GM21447 (cell line): ENCODE results near the gene IQCE.
"Not testable (repeated sequence)": the region's sequence is repeated elsewhere in the genome, so short reads cannot be mapped to it uniquely, and the experiment has no call there.

Source experiments
- ATAC-seq: cut with Tn5 transposase; IDR thresholded peaks from one replicate; pipeline ENCODE4 v1.9.1; 2021; ENCODE audit not compliant: unreplicated experiment

IQCE gene

DNA sequence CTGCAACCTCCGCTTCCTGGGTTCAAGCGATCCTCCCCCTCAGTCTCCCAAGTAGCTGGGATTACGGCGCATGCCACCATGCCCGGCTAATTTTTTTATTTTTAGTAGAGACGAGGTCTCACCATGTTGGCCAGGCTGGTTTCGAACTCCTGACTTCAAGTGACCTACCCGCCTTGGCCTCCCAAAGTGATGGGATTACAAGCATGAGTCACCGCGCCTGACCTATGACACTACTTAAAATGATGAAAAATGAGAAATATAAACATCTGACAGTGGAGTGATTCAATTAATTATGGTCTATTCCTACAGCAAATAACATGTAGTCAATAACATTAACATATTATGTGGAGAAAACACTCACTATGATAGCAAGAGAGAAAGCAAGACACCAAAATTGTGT, 5.7 kb upstream of the IQCE start:
- ATAC-seq: no peak

DNA sequence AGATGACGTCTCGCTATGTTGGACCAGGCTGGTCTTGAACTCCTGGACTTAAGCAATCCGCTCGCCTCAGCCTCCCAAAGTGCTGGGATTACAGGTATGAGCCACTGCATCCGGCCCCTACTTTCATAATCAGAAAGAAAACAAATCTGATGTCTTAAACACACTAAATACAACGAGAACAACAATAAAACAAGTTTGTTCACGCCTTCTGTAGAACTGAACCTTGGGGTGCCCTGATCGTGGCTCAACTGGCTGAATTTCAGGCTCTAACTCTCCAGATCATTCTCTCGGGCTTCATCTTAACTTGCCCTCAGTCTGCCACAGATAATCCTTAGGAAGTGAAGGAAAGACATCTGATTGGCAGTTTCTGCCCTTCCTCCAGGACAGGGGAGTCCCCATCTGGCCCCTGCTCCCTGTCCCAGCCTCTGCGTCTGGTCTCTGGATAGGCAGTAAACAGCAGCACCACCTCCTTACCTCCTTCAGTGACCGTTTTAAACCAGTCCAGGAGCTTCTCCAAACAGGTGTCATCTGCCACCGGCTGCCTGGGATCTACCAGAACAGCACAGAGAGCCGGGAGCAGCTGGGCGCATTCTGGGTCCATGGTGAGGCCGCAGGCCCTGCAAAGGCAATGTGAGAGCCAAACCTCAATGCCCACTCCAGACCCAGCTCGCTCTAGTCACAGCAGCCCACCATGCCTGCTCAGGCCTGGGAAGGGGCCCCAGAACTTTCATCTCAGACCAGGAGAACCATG, 4.8 kb upstream of the IQCE start:
- no peak for ATAC-seq

DNA sequence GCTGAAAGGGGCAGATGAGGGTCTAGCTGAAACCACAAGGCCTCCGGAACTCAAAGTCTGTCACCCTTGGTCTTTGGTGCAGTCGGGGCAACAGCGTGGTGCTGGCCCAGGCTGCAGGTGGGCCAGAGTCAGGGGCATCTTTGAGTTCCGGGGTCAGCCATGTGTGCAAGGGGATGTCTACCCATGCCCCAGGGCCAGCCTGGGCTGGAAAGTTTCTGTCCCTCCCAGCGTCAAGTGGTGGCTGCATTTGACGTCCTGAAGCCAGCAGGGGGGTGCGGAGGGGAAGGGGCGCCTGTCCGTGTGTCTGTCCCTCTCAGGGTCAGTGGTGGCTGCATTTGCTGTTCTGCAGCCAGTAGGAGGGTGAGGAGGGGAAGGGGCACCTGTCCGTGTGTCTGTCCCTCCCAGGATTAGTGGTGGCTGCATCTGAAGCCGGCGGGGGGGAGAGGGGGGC, 4.1 kb upstream of the IQCE start:
- ATAC-seq: no peak

DNA sequence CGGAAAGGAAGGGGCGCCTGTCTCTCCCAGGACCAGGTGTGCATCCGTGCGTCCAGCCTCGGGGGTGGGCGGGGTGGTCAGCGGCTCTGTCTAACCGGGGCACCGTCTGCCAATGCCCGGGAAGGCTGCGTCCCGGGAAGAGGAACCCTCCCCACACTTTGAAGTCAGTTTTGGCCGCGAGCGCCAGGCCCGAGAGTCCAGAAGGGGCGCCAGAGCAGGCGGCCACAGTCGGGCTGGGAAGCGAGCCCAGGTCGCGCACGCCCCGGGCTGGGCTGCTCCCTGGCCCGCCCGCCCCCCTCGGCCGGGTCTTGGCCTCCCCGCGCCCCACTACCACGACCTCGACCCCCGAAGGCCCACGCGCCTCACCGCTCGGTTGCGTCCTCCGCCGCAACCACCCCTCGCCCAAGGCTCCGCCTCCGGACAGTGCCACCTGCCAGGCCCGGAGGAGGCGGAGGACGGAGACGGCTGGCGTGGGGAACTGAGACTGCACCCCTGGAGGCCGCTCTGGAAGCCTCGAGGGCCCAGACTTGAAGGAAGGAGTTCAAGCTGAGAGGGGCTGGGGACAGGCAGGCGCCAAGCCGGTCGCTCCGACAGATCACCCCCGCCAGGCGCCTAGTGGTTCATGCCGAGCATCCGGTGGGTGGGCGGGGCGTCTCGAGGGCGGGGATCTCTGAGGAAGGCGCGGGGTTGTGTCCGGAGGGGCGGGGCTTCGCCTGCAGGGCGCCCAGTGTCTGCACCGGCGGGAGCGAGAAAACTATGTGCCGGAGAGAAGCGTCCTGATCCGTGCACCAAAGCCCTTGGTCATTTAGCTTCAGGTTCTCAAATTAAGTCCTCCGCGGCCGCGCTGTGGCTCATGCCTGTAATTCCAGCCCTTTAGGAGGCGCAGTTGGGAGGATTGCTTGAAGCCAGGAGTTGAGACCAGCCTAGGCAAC, 3.4 kb upstream of the IQCE start, which contains the start of gene BRAT1:
Gene BRAT1 (minus strand): TSS at position 404 of the 932 bp plus-strand sequence. CDS start 1,093 bp downstream, outside the sequence.
- peak; percentile 69 for ATAC-seq

DNA sequence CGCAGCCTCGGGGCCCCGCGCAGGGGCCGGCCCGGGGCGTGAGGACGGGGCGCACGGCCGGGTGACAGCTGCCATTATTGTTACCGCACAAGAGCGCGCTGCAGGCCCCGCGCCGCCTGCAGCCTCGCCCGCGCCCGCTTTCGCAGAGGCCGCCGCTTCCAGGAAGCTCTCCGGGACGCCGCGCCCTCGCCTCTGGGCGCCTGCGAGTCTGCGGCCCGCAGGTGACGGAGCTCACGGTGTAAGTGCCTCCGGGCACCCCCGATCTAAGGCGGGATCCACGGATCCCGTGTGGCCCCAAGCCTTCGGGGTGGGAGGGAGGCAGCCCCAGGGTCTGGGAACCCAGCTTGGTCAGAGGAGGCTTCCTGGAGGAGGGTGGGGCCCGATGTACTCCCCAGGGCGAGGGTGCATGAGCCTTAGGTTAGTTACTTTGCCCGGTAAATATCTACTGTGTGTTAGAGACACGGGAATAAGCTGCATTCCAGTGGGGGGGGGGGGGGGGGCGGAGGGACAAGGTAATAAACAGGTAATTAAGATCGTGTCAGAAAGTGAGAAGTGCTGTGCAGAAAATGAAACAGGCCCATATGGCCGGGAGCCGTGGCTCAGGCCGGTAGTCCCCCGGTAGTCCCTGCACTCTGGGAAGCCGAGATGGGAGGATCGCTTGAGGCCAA, 638 bp downstream of the IQCE start:
- no peak for ATAC-seq

DNA sequence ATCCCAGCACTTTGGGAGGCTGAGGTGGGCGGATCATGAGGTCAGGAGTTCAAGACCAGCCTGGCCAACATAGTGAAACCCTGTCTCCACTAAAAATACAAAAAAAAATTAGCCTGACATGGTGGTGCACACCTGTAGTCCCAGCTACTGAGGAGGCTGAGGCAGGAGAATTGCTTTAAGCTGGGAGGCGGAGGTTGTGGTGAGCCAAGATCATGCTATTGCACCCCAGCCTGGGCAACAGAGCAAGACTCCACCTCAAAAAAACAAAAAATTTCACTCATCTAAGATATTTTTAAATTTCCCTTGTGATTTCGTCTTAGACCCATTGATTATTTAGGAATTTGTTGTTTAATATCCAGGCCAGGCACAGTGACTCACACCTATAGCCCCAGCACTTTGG, 5.2 kb downstream of the IQCE start:
- ATAC-seq: not testable (repeated sequence)

DNA sequence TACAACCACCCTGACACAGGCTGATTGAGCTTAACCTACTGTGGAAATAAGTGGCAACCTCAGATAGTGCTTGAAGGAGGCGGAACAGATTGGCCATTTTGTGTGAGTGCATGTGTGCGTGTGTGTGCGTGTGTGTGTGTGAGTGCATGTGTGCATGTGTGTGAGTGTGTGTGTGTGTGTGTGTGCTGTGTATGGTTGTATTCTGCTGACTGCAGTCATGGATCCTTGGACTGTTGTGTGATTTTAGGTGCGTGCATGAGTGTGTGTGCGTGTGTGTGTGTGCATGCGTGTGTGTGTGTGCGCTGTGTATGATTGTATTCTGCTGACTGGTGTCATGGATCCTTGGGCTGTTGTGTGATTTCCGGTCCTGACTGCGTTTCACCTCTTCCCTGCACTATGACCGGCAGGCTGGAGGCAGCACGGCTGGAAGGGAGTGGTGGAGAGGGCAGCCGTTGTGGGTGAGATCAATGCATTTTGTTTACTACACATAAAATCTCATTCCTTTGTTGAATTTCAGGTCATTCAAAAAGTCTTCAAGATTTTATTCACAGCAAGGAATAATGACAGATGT, 6.3 kb downstream of the IQCE start:
- no peak for ATAC-seq

DNA sequence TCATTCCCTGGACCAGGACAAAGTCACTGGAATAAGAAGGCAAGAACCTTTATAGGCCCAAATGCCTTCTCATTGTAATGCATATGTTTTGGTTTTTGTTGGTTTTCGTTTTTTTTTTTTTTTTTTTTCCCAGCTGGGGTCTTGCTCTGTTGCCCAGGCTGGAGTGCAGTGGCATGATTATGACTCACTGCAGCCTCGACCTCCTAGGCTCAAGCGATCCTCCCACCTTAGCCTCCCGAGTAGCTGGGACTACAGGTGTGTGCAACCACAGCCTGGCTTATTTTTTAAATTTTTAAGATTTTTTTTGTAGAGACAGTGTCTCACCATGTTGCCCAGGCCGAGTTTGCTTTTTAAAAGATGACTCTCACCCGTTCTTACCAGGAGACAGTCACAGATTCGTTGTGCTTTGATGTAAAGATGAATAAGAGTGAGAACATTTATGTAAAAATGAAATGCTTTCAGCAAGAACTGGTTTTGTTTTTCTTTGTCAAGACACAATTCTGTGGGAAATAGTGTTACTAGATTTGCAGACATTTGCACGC, 7.6 kb downstream of the IQCE start:
- peak; percentile 24 for ATAC-seq

DNA sequence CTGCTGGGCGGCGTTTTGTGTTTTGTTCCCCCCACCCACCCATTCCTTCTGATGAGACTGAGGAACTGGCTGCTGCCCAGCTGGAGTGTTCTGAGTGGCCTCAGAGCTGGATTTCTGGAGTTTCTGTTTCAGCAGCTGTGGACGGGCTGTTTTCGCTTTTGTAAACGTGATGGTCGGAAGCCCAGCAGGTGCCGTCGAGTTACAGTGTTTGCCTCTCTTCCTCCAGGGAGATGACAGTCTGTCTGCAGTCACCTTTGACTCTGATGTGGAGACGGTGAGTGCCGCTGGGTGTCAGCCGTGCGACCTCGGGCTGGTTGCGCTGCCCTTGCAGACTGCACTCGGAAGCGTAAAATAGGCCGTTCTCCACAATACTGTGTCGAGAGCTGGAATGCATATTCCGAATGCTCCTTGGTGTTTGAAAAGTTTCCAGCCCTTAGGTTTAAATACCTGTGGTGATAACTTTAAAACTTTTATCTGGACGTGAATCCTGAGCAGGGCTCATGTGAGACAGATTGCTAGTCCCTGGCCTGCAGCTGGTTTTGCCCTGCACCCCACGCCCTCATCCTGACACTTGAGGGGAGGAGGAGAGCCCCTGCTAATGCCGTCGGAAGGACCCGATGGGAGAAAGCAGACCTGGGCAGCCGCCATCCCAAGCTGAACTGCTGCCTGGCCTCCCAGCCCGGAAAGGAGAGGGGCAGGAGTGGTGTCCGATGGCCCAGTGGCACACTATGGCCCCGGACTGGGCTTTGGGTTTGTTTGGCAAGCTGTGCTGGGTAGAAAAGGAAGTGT, 8.3 kb downstream of the IQCE start:
- ATAC-seq: peak; percentile 81

DNA sequence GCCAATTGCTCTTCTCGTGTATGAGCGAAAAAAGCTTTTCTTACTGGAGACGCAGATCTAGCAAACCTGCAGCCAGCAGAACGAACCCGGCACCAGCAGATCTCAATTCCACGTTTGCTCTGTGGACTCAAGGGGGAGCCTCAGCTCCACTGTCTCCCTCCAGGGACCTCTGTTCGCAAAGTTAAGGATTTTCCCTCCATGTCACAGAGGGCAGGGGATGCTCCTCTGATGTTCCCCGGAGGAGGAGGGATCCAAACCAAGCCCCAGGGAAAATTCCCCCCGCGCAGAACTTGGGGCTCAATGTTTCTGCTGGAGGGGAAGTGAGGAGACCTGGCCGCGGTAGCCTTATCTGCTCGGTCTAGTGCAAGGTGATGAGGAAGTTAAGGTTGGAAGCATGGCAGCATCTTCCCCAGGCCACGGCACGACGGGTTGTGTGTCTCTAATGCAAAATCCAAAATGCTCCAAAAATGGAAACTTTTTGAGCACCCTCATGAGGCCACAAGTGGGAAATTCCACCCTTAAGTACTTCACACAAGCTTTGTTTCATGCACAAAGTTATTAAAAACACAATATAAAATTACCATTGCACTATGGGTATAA, 9.0 kb downstream of the IQCE start:
- no peak for ATAC-seq

DNA sequence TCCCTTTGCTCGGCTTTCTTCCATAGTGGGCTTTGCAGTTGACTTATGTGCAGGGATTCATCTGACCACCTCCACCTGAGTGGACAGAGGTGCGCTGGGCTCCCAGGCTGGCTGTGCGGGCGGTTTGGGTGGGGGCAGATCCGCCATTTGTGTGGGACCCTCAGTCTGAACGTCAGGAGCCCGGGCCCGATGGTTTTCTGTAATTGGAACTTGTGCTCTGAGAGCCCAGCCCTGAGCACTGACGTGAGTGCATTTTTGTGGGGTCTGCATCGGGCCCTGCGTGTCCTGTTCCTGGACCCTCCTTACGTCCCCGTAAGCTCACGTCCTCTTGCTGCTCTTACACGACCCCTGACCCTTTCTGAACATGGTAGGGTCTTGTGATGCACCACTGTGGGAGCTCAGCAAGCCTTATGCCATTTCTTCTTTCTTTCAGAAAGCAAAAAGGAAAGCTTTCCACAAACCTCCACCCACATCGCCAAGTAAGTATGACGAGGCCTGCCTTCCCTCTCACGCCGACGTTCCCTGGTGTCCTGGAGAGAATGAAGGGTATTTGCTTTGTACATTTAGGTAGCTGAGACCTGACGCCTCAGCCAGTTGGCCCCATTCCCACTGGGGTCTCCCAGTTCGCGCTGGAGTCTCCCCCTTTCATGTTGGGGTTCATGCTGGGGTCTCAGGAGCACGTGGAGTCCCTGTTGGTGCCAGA, 9.9 kb downstream of the IQCE start:
- ATAC-seq: no peak

DNA sequence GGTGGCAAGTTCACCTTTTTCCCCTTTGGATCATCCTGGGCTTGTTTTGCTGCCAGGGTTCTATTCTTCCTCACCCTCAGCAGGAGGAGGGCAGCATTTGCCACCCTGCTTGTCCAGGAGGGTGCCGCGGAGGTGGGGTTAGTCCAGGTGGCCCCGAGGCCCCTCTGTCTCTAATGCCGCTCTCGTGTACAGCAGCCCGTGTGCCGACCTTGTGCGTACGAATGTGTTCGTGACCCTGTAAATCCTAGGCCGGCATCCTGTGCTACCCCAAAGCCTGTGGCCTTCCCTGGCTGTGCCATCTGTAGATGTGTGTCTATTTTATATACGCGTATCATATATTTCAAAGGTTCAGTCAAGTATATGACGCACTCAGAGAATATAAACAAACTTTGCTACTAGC, 10.6 kb downstream of the IQCE start:
- ATAC-seq: no peak

DNA sequence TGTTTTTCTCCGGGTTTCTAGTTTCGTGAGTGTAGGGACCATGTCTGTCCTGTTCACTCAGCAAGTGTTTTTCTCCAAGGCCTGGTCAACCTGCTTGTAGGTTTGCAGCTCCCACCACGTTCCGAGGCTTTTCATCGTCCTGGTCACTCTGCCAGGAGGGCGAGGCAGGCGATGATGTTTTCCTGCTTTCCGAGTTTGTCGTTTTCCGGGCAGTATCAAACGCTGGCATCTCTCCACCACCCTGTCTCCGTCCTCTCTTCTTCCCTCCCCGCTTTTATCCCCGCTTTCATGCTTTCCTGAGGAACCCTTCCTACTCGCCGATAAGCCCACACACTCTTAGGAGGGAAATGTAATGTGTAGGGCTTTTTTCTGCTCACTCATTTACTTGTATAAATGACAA, 11.2 kb downstream of the IQCE start:
- no peak for ATAC-seq

DNA sequence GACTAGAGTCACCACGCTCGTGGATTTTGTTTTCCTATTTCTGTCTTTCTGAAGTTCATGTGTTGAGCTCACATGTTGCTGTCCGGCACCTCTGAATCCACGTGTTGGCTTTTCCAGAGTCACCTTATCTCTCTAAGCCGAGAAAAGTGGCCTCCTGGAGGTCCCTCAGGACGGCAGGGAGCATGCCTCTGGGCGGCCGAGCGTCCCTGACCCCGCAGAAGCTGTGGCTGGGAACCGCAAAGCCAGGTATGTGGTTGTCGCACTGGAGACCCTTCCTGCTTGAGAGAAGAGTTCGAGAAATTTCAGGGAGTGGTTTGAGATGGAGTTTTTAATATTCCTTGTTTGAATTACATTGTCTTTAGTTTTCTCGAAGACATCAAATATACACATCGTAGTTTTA, 12.6 kb downstream of the IQCE start:
- ATAC-seq: no peak

DNA sequence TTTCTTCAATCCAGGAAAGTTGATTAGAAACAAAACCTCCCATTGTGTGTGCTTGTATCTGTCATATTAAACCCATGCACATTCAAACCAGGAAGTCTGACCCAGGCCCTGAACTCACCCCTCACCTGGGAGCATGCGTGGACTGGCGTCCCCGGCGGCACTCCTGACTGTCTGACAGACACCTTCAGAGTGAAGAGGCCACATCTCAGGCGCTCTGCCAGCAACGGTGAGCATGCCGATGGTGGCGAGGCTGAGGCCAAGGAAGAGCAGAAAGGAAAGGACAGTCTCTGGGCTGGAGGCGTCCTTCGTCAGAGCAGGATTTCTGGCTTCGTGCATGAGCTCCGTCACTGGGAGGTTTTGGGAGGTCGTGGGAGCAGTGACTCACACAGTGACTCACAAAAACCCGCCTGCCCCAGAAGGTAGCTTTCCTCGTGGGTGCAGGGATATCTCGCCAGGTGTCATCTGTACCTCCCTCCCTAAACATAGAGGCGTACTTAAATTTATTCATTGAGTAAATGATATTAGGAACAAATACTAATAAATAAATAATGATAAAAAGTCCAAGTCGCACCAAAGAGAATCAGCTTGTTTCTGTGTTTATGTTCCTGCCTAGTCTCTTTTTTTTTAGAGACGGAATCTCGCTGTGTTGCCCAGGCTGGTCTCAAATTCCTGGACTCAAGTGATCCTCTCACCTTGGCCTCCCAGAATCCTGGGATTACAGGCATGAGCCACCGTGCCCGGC, 13.5 kb downstream of the IQCE start:
- no peak for ATAC-seq

DNA sequence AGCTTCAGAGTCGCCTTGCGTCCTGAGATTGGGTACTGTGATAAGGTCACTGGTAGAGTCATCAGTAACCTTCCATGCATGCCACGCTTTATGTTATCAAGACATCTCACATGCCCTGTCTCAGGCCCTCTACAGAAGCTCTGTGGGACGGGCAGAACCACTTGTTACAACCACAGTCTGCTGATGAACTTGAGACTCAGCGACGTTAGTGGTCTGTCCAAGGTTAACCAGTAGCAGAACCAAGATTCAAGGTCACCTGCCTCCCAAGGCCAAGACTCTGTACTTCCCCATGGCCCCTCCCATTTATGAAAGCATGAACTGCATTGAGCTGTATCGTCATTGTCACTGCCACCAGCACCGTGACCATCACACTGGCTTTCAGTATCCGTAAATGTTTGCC, 15.0 kb downstream of the IQCE start:
- ATAC-seq: no peak

DNA sequence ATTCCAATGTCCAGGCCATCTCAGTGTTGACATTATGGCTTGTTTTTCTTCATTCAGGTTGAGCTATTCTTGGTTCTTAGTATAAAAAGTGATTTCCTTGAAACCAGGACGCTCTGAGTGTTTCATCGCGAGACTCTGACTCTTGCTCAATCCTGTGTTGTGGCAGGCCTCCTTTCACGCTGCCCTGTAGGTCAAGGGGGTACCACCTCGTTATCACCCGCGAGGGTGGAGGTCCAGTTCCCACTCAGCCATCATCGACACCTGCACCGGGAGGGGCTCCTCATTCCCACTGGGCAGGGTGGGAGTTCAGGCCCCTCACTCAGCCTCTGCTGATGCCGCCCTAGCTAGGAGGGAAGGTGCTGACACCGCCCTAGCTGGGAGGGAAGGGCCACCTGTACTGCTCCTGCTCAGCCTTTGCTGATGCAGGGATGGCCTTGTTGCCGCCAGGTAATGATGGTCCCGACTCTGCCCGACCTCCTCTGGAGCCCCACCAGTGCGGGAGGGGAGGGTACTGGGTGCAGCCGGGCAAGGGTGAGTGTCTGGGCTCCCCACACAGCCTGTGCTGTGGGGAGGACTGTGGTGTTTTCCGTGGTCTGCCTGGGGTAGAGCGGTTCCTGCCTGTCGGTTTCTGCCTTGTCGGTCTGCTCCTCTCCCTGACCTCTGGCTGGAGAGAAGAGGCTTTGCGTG, 16.4 kb downstream of the IQCE start:
- ATAC-seq: no peak
